Stimulated activated CD4-positive, alpha-beta T cell treated with anti-CD3 and anti-CD28 coated beads, Interleukin-4, amount 100 ng/mL, for 1 hour (primary cell): ENCODE data around the gene CDC16.
"Not testable (repeated sequence)": the region's sequence is repeated elsewhere in the genome, so short reads cannot be mapped to it uniquely, and the experiment has no call there.

ENCODE experiments used
- DNase-seq: peaks from one replicate; pipeline ENCODE4 v3.0.0-alpha.2; 2020

Gene CDC16

DNA sequence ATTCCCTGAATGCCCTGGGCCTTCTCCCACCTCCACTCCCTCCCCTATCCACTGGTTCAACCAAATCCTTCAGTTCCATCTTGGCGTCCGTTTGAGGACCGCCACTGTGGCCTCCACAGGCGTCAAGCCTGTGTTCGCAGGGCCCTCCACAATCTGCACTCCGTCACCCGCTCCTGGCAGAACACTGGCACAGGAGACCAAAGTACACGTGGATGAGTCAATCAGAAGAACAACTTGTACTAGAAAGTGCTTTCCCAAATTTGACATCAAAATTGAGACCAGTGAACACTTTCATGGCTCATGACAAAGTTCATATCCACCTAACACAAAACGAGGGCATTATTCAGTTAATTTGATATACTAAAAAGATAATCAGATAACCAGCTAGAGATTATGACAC lies 6.5 kb upstream of the CDC16 start:
- no peak for DNase-seq

DNA sequence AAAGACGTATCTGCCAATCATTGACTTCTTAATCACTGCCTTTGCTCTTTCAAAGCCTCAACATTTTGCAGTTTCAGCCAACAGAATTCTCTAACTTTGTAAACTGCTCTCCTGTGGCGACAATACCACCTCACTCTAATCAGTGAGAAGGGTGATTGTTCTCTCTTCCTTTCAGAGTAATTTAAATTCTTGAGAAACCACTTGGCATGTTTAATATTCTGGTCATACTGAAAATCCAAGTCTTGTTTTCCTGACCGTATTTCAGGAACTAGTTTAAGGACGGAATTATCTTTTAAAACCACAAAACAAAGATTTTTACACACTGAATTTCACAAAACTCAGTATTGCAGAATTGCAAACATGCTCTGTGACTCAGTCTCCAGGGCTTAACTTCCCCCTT lies 5.2 kb upstream of the CDC16 start:
- no peak for DNase-seq

DNA sequence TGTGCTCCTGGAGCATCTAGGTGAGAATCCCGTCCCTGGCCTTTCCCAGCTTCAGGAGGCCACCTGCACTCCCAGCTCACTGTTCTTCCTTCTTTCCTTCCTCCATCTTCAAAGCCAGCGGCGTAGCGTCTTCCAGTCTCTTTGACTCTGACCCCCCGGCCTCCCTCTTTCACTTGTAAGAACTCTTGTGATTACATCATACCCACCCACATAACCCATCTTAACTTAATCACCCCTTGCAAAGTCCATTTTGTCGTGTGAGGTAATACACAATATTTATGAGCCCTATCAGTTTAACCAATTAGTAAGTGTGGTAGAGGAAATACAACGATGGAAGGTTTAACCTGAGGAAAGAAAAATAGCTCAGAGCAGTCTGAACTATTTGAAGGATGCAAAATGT lies 4.6 kb upstream of the CDC16 start:
- DNase-seq: no peak

DNA sequence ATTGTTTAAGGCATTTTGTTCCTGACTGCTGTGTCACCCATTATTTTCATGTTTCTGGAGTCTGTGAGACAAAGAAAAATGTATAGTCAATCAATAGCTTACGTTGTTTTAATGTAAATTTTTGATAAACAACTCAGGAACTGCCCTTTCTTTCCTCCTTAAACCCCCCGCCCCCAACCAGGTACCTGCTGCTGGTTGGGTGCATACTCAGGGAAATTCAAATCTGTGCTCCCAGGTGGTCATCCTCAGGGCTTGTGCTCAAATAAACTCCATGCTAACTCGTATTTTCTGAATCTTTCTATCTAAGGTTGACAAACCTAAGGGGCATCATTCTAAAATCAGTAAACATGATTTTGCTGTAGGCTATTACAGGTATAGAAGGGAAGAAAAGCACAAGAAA lies 4.1 kb upstream of the CDC16 start:
- DNase-seq: no peak

DNA sequence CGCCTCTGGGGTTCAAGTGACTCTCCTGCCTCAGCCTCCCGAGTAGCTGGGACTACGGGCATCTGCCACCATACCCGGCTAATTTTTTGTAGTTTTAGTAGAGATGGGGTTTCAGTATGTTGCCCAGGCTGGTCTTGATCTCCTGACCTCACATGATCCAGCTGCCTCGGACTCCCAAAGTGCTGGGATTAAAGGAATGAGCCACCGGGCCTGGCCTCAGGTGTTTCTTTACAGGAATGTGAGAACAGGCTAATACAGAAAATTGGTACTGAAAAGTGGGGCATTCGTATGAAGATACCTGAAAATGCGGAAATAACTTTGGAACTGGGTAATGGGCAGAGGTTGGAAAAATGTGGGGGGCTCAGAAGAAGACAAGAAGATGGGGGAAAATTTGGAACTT lies 2.8 kb upstream of the CDC16 start:
- DNase-seq: no peak

DNA sequence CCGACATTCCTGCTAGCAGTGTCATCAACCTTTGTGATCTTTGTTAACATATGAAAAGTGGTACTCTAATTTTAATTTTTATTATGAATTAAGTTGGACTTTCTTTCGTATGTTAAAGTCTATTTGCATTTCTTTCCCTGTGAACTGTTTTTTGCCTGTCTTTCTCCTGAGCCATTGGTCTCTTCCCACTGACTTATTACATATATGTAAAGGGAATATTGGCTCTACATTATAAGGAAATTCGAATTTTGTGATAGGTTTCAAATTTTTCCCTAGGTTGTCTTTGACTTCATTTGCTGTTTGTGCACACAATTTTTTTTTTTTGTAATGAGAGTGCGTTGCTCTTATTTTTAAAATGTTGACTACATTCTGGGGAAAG lies 442 bp upstream of the CDC16 start:
- DNase-seq: no peak

DNA sequence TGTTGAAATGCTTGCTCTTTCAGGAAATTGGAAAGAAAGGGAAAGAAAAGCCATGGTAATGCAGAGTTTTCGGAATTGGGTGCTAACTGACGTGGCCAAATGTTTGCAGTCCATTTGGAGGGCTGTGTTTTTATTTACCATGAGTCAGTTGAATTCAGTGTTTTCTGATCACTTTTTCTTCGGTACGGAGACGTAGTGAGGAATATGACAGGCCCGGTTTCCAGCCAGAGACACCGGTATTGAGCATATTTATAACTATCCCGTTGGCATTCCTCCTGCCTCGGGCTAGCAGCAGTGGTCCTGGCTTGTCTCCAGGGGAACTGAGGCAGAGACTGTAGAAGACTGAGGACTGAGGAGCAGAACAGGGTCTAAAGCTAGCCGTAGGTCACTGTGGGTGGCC lies 1.0 kb downstream of the CDC16 start:
- no peak for DNase-seq

DNA sequence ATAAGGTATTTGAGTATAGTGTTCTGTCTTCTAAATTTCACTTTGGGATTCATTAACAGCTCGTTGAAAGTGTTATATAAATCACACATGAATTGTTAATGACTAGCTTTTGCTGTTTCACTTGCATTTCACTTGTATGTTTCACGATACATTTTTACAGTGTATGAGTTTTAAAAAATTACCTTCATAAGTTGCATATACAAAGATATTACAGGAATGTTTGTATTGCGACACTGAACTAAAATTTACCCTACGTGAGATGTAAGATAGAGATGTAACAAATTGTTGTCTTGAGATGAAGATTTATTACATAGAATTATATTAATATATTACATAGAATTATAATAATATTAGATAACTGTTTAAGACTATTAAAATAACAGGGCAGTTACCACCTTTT lies 1.5 kb downstream of the CDC16 start:
- no peak for DNase-seq

DNA sequence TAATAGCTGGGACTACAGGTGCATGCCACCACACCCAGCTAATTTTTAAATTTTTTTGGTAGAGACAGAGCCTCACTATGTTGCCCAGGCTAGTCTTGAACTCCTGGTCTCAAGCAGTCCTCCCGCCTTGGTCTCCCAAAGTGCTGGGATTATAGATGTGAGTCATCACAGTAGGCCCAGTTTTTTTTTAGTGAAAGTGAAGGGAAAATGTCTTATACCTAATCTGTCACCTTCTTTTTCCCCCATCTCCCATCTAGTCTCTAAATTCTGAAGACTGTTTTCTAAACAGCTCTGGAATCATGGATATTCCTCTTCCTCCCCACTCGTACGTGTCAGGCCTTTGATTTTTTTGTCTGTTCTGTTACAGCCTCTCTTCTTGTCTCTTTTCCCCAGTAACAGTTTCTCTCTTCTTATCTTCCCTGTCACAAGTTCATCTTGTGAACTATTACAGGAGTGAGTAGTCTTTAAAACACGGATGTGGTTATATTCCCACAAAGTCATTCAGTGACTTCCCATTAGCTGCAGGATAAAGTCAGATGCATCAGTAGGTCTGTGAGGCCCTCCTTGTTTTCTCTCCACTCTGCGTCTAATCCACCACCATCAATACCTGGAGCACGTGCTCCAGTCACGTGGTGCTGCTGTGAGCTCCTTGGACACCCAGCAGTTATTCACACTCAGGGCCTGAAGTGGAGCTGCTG lies 2.9 kb downstream of the CDC16 start:
- DNase-seq: no peak

DNA sequence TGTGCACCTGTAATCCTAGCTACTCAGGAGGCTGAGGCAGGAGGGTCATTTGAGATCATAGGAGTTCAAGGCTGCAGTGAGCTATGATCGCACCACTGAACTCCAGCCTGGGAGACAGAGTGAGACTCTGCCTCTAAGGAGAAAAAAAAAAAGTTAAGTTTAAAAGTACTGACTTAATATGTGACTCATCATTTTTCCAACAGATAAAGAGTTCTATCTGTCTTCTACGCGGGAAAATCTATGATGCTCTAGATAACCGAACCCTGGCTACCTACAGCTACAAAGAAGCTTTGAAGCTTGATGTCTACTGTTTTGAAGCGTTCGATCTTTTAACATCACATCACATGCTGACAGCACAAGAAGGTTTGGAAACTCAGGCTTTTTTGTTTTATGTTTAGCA lies 7.2 kb downstream of the CDC16 start:
- DNase-seq: no peak

DNA sequence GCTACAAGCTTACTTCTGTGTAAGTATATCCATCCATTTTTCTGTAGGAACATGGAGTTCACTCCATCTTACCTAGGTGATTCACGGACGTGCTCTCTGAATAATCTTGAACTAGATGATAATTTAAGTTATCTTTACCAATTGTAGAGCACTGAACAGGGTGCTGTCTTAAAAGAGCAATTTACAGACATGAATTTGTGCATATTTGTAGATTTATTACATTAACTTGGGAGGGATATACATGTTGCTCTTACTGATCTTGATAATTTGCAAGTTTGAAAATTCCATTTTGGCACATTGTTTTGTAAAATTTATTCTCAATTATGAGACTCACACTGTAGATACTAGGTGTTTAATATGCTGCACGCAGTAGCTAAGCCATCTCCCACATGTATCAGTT lies 9.3 kb downstream of the CDC16 start:
- DNase-seq: no peak

DNA sequence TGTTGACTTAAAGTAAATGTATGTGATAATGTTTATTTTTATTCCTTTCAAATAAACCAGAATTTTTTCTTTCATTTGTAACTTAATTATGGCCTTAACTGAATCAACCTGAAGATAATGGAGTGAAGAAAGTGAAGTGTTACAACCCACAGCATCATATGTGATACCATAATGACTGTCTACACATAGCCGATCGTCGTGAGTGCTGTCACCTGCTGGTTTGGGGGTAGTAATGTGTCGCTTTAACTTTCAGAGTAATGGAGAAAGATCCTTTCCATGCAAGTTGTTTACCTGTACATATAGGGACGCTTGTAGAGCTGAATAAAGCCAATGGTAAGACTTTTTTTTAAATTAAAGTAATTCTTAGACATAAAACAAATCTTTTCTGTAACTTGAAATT lies 9.9 kb downstream of the CDC16 start:
- DNase-seq: no peak

DNA sequence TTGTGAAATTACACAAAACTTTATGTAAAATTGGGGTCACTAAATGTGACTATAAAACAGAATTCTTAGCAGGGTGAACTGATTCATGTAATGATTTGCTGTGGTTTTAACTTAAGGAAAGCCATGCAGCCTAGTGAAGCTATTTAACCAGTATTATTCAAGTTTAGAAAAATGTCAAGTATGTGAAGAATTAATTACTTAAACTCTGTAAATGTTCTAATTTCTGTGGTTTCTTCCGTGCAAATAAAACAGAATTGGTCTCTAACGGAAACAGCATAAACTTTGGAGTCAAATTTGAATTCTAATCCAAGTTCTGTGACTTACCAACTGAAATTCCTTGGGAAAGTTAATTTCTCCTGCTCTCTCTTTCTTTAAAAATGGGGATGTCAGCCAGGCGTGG lies 13.3 kb downstream of the CDC16 start:
- DNase-seq: no peak

DNA sequence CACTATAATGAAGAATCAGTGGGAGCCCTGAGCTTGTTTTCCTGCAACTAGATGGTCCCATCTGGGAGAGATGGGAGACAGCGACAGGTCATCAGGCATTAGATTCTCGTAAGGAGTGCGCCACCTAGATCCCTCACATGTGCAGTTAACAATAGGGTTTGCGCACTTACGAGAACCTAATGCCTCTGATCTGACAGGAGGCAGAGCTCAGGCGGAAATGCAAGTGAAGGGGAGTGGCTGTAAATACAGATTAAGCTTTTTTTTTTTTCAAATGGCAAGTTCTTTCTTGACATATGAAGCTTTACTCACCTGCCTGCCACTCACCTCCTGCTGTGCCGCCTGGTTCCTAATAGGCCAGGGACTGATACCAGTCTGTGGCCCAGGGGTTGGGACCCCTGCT lies 14.4 kb downstream of the CDC16 start:
- DNase-seq: no peak

DNA sequence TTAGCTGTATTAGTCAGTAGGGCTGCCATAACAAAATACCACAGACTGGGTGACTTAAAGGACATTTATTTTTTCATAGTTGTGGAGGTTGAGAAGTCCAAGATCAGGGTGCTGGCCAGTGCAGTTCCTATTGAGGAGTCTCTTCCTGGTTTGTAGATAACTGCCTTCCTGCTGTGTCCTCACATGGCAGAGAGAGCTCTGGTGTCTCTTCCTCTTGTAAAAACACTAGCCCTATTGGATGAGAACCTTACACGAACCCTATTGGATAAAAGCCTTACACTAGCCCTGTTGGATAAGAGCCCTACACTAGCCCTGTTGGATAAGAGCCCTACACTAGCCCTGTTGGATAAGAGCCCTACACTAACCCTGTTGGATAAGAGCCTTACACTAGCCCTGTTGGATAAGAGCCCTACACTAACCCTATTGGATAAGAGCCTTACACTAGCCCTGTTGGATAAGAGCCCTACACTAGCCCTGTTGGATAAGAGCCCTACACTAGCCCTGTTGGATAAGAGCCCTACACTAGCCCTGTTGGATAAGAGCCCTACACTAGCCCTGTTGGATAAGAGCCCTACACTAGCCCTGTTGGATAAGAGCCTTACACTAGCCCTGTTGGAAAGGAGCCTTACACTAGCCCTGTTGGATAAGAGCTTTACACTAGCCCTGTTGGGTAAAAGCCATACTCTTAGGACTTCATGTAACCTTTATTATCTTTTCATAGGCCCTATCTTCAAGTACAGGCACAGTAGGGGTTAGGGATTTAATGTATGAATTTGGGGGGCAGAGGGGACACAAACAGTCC lies 17.1 kb downstream of the CDC16 start:
- not testable (repeated sequence) for DNase-seq

DNA sequence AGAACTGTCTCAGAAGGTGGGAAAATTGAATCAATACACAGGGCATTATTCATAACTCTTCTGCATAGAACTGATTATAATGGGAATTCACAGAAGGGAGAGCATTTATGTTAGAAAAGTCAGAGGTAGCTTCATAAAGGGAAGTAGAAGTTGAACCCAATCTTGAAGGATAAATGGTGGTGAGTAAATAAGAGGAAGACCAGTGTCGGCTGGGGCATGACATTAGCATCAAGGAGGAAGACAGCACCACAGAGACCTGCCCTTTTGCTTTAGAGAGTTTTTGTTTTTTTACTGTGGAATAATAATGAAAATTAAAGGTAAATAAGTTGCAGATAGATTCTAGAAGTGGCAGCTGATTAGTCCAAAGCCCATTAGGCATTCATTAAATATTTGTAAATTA lies 21.9 kb downstream of the CDC16 start:
- no peak for DNase-seq

DNA sequence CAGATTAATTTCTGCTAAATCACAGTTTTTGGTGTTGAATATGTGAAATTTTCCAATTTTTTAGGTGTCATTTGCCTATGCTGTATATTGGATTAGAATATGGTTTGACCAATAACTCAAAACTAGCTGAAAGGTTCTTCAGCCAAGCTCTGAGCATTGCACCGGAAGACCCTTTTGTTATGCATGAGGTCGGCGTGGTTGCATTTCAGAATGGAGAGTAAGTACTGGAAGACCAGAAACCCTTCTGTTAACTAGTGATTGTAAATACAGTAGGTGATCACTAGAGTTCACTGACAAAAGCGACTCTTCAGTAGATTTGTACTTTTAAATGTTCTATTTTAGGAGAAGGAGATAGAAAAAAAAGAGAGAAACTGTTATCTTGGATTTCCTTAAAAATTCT lies 22.3 kb downstream of the CDC16 start:
- DNase-seq: no peak

DNA sequence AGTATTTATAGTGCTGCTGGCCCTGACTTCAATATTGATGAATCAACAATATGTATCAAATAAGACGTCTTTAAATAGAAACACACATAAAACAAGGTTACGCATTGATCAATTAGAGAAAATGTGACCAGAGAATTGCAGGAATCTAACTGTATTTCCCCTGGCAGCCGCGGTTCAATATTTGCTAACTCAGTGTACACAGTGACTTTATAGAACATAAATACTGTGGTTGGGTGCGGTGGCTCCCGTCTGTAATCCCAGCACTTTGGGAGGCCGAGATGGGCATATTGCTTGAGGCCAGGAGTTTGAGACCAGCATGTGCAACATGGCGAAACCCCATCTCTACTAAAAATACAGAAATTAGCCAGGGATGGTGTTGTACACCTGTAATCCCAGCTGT lies 23.9 kb downstream of the CDC16 start:
- DNase-seq: no peak

DNA sequence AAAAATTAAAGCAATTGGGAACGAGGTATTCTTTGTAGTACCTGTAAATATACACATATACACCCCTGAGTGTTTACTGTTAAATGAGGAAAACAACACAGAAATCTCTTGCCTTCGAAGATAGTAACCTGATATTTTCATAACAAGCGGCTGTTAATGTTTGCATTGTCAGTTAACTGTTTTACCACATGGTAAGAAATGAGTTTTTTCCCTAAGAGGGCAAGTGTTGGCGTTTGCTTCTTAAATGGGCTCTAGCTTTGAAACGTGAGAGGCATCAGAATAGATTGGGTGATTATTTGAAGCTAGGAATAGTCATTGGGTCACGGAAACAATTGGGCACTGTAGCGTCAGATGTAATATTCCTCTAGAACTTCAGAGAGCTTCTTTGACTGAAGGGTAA lies 24.7 kb downstream of the CDC16 start:
- DNase-seq: no peak

DNA sequence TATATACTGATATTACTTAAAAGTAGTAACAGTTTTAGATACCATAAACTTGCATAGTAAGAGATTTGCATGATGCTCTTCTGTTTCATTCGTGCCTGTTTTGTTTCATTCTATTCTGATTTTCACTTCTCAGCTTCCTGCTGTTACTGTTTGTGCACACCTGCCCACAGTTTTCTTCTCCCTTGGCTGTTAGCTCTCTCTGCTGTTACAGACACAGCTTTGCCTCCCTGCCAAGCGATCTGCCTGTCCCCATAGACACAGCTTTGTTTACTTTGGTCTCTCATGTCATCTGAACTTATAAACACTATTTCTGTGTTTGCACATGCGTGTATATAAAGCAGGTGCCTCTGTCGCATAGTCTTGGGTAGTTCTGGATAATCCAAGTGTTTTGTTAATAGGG lies 25.3 kb downstream of the CDC16 start:
- DNase-seq: no peak

DNA sequence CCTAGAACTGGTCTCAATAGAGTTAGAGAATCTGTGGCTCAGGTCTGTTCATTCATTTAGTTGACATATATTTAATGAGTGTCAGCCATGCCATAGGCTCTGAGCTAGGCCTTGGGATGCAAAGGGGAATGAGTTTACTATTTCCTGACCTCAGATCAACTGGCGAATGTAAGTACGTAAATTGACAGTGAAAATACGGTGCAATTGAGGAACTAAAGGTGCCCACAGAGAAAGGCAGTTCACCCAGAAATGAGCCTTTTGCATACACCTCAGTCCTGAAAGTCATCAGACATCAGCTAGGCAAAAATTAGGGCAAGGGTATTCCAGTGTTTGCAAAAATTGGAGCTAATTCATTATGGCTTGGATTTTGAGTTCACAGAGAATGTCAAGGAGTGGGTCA lies 26.1 kb downstream of the CDC16 start:
- DNase-seq: no peak

DNA sequence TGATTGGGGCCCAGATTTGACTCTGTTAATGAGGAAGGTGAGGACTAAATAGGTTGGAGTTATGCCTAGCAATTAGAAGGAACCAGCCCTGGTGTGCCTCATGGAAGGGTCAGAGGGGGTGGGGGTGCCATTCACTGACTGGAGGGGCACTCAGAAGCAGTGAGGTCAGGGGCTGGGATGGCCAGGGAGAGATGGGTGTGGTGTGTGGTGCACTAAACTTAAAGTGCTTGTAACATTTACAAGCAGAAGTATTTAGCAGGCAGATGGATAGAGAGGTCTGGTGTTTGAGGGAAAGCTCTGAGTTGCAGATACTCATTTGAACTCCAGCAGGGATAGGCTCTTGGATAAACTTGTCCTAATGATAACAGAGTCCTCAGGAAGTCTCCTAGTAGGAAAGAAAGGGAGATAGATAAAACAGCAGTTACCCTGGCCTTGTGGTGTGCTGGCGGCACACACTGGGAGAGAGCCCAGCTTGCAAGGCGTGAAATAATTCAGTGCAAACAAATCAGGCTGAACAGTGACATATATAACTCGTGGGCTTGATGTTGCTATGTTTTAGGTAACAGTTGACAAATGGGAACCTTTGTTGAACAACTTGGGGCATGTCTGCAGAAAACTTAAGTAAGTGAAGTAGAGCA lies 26.8 kb downstream of the CDC16 start:
- DNase-seq: no peak

DNA sequence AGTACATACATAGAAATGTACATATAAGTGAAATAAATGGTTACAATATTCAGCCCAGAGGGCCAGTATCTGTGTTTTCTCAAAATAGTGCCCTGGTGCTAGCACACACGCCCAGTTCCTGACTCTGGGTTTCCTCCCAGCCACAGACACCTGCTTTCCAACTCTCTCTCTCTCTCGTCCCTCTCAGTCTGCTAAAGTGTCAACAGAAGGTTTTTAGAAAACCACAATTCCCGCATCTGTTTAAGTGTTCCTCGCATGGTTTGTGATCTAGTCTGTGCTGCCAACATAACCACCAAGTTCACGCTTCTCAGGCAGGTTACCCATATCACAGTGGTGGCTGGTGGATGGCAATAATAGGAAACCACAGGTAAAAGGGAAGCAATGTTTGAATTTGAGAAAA lies 28.9 kb downstream of the CDC16 start:
- DNase-seq: no peak

DNA sequence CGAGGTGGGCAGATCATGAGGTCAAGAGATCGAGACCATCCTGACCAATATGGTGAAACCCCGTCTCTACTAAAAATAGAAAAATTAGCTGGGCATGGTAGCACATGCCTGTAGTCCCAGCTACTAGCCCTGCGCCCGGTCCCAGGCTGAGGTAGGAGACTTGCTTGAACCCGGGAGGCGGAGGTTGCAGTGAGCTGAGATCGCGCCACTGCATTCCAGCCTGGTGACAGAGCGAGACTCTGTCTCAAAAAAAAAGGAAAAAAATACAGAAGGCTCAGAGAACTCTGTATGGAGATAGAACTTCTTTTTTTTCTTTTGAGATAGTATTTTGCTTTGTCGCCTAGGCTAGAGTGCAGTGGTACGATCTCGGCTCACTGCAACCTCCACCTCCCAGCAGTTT lies 29.6 kb downstream of the CDC16 start:
- DNase-seq: not testable (repeated sequence)
